H1 (cell line): ENCODE data around the gene GPR15LG. TPM values are rescaled to one million over a fixed set of nuclear protein-coding genes. Genes with fewer than 3 reads are reported as not detected.

ENCODE experiments used
- ASH2L ChIP-seq: fragments of 200-600, 300-600 bp; sonication (generic); IDR thresholded peaks from one replicate; pipeline ENCODE4 v1.7.1; 2017; ENCODE audit warnings: low read length
- TAF1 ChIP-seq: IDR thresholded peaks from 2 replicates; pipeline ENCODE4 v1.6.1; 2011; ENCODE audit warnings: mild to moderate bottlenecking, low read depth, low read length
- TBP ChIP-seq: IDR thresholded peaks from 2 replicates; pipeline ENCODE4 v1.6.1; 2011; ENCODE audit warnings: low read depth, low read length, improper control_type of control experiment
- polyA plus RNA-seq, 7 experiments: library from polyadenylated mRNA; depleted of rRNA in 3 of 7; stranded (reverse) in 5 of 7; unstranded in 2 of 7; fragments of >200 nt in 5 of 7; fragments of 200-250 nt in 2 of 7; gene quantifications; 1 replicate in 5 of 7; 2 replicates in 1 of 7; 4 replicates in 1 of 7; pipeline versions ENCODE4 v1.2.1 to v1.2.3, GENCODE V29; 2011 to 2013; ENCODE audit warnings: missing spikeins in 2 of 7, mixed read lengths in 2 of 7
- total RNA-seq: library from RNA; stranded (reverse); fragmentation: NEBNext Ultra II Directional; extraction: Animal tissue kit (Norgen Biotek cat#: 25700); gene quantifications from 2 replicates; pipeline ENCODE4 v1.2.1, GENCODE V29; 2021
- TF ChIP-seq, protein P1 (sequence below): fragments of 300-600 bp; sonication (generic); IDR thresholded peaks from 2 replicates; pipeline ENCODE4 v1.7.1; 2012; ENCODE audit warnings: low read length, moderate library complexity, mild to moderate bottlenecking, inconsistent platforms; ENCODE audit not compliant: insufficient replicate concordance
- TF ChIP-seq, protein P2 (sequence below): IDR thresholded peaks from 2 replicates; pipeline ENCODE4 v1.6.1; 2012; ENCODE audit warnings: inconsistent platforms
- TF ChIP-seq, protein P3 (sequence below): IDR thresholded peaks from 2 replicates; pipeline ENCODE4 v1.6.1; 2011; ENCODE audit warnings: low read depth, mild to moderate bottlenecking, low read length; ENCODE audit not compliant: insufficient read depth

Gene GPR15LG
- total and polyA plus RNA-seq, 2 of the 8 experiments (the other 6 are each of a cell fraction or from before 2014, with no cell fraction given) = not detected

DNA sequence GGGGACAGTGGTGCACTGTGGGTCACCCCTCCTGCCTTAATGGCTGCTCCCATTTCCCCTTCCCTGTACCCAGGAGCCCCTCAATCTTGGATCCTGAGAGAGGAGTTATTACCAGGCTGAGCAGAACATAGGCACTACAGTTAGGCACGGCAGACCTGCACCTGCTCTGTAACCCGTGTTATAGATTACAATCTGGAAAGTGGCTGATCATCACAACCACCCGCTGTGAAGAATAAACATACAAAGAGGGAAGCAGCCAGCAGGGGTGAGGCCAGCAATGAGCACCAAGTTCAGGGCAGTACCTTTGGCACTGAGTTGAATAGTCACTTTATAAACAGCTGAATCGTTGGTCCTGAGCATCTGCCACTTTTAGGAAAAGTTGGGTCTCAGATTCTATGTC lies 22.5 kb downstream of the GPR15LG start (continued):
- TF ChIP-seq, protein P1, sequence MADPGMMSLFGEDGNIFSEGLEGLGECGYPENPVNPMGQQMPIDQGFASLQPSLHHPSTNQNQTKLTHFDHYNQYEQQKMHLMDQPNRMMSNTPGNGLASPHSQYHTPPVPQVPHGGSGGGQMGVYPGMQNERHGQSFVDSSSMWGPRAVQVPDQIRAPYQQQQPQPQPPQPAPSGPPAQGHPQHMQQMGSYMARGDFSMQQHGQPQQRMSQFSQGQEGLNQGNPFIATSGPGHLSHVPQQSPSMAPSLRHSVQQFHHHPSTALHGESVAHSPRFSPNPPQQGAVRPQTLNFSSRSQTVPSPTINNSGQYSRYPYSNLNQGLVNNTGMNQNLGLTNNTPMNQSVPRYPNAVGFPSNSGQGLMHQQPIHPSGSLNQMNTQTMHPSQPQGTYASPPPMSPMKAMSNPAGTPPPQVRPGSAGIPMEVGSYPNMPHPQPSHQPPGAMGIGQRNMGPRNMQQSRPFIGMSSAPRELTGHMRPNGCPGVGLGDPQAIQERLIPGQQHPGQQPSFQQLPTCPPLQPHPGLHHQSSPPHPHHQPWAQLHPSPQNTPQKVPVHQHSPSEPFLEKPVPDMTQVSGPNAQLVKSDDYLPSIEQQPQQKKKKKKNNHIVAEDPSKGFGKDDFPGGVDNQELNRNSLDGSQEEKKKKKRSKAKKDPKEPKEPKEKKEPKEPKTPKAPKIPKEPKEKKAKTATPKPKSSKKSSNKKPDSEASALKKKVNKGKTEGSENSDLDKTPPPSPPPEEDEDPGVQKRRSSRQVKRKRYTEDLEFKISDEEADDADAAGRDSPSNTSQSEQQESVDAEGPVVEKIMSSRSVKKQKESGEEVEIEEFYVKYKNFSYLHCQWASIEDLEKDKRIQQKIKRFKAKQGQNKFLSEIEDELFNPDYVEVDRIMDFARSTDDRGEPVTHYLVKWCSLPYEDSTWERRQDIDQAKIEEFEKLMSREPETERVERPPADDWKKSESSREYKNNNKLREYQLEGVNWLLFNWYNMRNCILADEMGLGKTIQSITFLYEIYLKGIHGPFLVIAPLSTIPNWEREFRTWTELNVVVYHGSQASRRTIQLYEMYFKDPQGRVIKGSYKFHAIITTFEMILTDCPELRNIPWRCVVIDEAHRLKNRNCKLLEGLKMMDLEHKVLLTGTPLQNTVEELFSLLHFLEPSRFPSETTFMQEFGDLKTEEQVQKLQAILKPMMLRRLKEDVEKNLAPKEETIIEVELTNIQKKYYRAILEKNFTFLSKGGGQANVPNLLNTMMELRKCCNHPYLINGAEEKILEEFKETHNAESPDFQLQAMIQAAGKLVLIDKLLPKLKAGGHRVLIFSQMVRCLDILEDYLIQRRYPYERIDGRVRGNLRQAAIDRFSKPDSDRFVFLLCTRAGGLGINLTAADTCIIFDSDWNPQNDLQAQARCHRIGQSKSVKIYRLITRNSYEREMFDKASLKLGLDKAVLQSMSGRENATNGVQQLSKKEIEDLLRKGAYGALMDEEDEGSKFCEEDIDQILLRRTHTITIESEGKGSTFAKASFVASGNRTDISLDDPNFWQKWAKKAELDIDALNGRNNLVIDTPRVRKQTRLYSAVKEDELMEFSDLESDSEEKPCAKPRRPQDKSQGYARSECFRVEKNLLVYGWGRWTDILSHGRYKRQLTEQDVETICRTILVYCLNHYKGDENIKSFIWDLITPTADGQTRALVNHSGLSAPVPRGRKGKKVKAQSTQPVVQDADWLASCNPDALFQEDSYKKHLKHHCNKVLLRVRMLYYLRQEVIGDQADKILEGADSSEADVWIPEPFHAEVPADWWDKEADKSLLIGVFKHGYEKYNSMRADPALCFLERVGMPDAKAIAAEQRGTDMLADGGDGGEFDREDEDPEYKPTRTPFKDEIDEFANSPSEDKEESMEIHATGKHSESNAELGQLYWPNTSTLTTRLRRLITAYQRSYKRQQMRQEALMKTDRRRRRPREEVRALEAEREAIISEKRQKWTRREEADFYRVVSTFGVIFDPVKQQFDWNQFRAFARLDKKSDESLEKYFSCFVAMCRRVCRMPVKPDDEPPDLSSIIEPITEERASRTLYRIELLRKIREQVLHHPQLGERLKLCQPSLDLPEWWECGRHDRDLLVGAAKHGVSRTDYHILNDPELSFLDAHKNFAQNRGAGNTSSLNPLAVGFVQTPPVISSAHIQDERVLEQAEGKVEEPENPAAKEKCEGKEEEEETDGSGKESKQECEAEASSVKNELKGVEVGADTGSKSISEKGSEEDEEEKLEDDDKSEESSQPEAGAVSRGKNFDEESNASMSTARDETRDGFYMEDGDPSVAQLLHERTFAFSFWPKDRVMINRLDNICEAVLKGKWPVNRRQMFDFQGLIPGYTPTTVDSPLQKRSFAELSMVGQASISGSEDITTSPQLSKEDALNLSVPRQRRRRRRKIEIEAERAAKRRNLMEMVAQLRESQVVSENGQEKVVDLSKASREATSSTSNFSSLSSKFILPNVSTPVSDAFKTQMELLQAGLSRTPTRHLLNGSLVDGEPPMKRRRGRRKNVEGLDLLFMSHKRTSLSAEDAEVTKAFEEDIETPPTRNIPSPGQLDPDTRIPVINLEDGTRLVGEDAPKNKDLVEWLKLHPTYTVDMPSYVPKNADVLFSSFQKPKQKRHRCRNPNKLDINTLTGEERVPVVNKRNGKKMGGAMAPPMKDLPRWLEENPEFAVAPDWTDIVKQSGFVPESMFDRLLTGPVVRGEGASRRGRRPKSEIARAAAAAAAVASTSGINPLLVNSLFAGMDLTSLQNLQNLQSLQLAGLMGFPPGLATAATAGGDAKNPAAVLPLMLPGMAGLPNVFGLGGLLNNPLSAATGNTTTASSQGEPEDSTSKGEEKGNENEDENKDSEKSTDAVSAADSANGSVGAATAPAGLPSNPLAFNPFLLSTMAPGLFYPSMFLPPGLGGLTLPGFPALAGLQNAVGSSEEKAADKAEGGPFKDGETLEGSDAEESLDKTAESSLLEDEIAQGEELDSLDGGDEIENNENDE = no peak
- TF ChIP-seq TBP = no peak
- TF ChIP-seq ASH2L = no peak
- TF ChIP-seq, protein P2, sequence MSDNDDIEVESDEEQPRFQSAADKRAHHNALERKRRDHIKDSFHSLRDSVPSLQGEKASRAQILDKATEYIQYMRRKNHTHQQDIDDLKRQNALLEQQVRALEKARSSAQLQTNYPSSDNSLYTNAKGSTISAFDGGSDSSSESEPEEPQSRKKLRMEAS = no peak
- TF ChIP-seq, protein P3, sequence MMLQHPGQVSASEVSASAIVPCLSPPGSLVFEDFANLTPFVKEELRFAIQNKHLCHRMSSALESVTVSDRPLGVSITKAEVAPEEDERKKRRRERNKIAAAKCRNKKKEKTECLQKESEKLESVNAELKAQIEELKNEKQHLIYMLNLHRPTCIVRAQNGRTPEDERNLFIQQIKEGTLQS = no peak
- no peak for TF ChIP-seq TAF1
